Upper lobe of right lung (tissue), 1 donor: ENCODE results near the gene C9orf78. TPM values are rescaled to one million over a fixed set of nuclear protein-coding genes. Genes with fewer than 3 reads are reported as not detected.

Source experiments
- ATAC-seq: fragments of 200-7000 bp; cut with Tn5 transposase; one replicate; pipeline ENCODE4 v1.9.1; 2020; ENCODE audit warnings: mild to moderate bottlenecking, moderate library complexity
- DNase-seq: peaks from one replicate; pipeline ENCODE4 v3.0.0-alpha.2; 2020
- H3K27ac ChIP-seq: fragments of 200-600 bp; one replicate; pipeline ENCODE4 v1.8.0; 2022
- H3K27me3 ChIP-seq: fragments of 200-600 bp; one replicate; pipeline ENCODE4 v1.8.0; 2022; ENCODE audit warnings: mild to moderate bottlenecking
- H3K36me3 ChIP-seq: fragments of 200-600 bp; one replicate; pipeline ENCODE4 v1.8.0; 2022
- H3K4me1 ChIP-seq: fragments of 200-600 bp; one replicate; pipeline ENCODE4 v1.8.0; 2022
- H3K4me3 ChIP-seq: fragments of 200-600 bp; one replicate; pipeline ENCODE4 v1.8.0; 2022; ENCODE audit warnings: mild to moderate bottlenecking
- H3K9me3 ChIP-seq: fragments of 200-600 bp; one replicate; pipeline ENCODE4 v1.8.0; 2022
- intact Hi-C: fragments of 100-400 bp; cut with DNase I; formaldehyde crosslinking; loops from one replicate; pipeline ENCODE4 v1.11.0; 2022
- total RNA-seq: library from RNA; stranded (reverse); fragmentation: NEBNext Ultra II Directional; extraction: Animal tissue kit (Norgen Biotek cat#: 25700); gene quantifications from one replicate; pipeline ENCODE4 v1.2.1, GENCODE V29; 2021
- TF ChIP-seq, protein P1 (sequence below): fragments of 200-600 bp; IDR thresholded peaks from one replicate; pipeline ENCODE4 v1.8.0; 2022; ENCODE audit warnings: antibody characterized with exemption
- donor health status: DM: no; HTN: yes; CAD: no; lungs with severe emphysema.

The C9orf78 gene
- total RNA-seq, 1 donor from 2014 or later, result 36.6 TPM

- intact Hi-C loops, result no loop called here
- Histone ChIP-seq H3K27ac (peak within 1 kb of the TSS; percentile 76), H3K9me3 (no peaks in the 10 kb centered on the region), H3K4me3 (peak within 1 kb of the TSS; percentile 70), H3K36me3 (peaks cover 56% of the 10 kb centered on the region), H3K27me3 (no peaks in the 10 kb centered on the region), H3K4me1 (peaks cover 5% of the 10 kb centered on the region)
- peak; percentile 97 for ATAC-seq
- TF ChIP-seq, protein P1, sequence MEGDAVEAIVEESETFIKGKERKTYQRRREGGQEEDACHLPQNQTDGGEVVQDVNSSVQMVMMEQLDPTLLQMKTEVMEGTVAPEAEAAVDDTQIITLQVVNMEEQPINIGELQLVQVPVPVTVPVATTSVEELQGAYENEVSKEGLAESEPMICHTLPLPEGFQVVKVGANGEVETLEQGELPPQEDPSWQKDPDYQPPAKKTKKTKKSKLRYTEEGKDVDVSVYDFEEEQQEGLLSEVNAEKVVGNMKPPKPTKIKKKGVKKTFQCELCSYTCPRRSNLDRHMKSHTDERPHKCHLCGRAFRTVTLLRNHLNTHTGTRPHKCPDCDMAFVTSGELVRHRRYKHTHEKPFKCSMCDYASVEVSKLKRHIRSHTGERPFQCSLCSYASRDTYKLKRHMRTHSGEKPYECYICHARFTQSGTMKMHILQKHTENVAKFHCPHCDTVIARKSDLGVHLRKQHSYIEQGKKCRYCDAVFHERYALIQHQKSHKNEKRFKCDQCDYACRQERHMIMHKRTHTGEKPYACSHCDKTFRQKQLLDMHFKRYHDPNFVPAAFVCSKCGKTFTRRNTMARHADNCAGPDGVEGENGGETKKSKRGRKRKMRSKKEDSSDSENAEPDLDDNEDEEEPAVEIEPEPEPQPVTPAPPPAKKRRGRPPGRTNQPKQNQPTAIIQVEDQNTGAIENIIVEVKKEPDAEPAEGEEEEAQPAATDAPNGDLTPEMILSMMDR, result no peak
- peak; percentile 97 for DNase-seq
Observed at GRCh38 chr9:129823935-129824601, 11.0 kb downstream of the C9orf78 start, which contains the start of gene TOR1A. TSS of gene TOR1A (minus strand) at chr9:129824136. CDS start at chr9:129824085, 51 bp downstream.

GRCh38 chr9:129823542-129823934, 11.5 kb downstream of the C9orf78 start:
- no peak for DNase-seq
- TF ChIP-seq, protein P1, result no peak
- Histone ChIP-seq H3K4me1 (peaks cover 5% of the 10 kb centered on the region), H3K9me3 (no peaks in the 10 kb centered on the region), H3K36me3 (peaks cover 56% of the 10 kb centered on the region), H3K4me3 (peak overlapping the region; percentile 70), H3K27ac (peak overlapping the region; percentile 76), H3K27me3 (no peaks in the 10 kb centered on the region)
- intact Hi-C loops, result no loop called here
- ATAC-seq, result peak; percentile 32

DNA sequence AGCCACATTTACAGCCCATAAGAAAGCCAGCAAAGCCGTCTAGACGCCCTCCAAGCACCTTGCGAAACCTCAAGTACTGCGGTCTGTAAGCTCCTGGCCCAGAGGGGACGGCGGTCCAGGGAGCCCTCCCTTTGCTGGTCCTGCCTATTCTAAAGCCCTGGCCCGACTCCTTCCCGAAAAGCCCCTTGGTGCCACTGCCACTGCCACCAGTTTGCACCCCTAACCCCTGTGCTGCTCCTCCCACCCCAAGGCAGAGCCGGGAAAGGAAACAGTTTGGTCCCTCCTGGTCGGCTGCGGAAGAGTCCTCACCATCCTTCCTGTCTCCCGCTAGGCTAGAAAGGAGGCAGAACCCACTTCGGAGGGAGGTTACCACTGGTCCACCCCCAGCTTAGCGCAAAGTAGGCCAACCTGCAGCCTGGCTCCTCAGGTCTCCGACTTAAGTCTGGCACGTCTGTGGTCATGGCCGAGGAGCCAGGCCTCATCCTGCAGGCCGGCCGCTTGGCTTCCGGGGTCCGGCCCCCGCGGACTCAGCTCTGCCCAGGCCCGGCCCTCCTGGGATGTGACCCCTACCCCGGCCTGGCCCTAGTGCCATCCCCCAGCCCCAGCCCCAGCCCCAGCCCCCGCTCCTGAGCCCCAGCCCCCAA, 12.1 kb downstream of the C9orf78 start:
- ATAC-seq, result peak; percentile 57
- TF ChIP-seq, protein P1, result no peak
- Histone ChIP-seq H3K36me3 (peaks cover 56% of the 10 kb centered on the region), H3K4me3 (peak overlapping the region; percentile 70), H3K27ac (peak overlapping the region; percentile 76), H3K9me3 (no peaks in the 10 kb centered on the region), H3K27me3 (no peaks in the 10 kb centered on the region), H3K4me1 (peaks cover 5% of the 10 kb centered on the region)
- intact Hi-C loops, result no loop called here
- peak; percentile 72 for DNase-seq

- no peak overlapping the region for H3K4me3 ChIP-seq
- peaks cover 82% of the 10 kb centered on the region for H3K36me3 ChIP-seq
- H3K27me3 ChIP-seq, result no peaks in the 10 kb centered on the region
- peak; percentile 77 for DNase-seq
- intact Hi-C loops, result no loop called here
- no peaks in the 10 kb centered on the region for H3K4me1 ChIP-seq
- peak; percentile 83 for ATAC-seq
- H3K27ac ChIP-seq, result no peak overlapping the region
- TF ChIP-seq, protein P1, result no peak
- H3K9me3 ChIP-seq, result no peaks in the 10 kb centered on the region
Observed at GRCh38 chr9:129816501-129817435, 18.3 kb downstream of the C9orf78 start.

GRCh38 chr9:129815278-129815677, 19.8 kb downstream of the C9orf78 start:
- no peaks in the 10 kb centered on the region for H3K9me3 ChIP-seq
- ATAC-seq (no peak), DNase-seq (no peak)
- TF ChIP-seq, protein P1, result no peak
- H3K36me3 ChIP-seq, result peaks cover 79% of the 10 kb centered on the region
- no peak overlapping the region for H3K27ac ChIP-seq
- no peaks in the 10 kb centered on the region for H3K4me1 ChIP-seq
- intact Hi-C loops, result no loop called here
- no peak overlapping the region for H3K4me3 ChIP-seq
- H3K27me3 ChIP-seq, result no peaks in the 10 kb centered on the region
